Pons (tissue), 1 donor: ENCODE data around the gene SLC11A2.
"Not testable (repeated sequence)": the region's sequence is repeated elsewhere in the genome, so short reads cannot be mapped to it uniquely, and the experiment has no call there.

Source experiments
- DNase-seq: peaks from one replicate; pipeline ENCODE4 v3.0.0-alpha.2; 2016; ENCODE audit warnings: low spot score

SLC11A2 gene

DNA sequence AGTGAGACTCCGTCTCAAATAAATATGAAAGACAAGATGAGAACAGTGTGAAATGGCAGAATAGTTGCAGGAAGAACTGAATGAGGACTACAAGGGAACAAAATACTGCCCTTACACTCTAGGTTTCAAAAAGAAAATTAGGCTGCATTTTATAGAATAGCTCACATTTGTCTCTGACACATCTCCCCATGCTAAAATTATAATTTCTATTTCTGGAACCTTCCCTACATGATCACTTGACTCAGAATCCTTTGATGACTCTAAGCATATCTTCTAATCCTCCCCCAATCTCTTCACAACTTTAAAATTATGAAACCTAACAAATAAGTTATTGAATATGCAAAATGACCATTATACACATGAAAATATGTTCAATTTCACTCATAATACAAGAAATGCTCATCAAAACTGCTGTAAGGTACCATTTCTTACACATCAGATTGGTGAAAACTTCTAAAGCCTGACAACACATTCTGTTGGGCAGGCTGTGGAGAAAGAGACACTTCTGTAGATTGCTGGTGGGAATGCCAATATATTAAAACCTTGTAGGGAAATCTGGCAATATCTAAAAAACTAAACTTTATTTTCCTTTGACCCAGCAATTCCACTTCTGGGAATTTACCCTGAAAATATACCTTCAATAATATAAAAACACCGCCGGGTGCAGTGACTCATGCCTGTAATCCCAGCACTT, 78.1 kb downstream of the SLC11A2 start:
- DNase-seq = no peak

DNA sequence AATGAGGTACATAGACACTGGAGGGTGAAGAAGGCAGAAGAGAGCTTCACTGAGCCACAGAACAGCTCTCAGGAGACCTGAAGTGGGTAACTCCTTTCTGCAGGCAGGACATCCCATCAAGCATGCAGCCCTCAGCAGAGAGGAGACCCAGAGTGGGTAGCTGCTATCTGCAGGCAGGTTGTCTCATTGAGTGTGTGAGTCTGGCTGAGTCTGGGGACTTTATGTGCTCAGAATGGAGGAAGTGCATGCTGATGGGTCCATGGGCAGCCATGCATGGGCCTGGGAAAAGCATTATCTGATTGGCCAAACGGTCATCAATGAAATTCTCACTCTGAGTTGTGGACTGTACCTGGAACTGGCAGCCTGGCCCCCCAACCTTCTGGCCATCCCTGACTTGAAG, 88.5 kb downstream of the SLC11A2 start:
- DNase-seq = no peak

DNA sequence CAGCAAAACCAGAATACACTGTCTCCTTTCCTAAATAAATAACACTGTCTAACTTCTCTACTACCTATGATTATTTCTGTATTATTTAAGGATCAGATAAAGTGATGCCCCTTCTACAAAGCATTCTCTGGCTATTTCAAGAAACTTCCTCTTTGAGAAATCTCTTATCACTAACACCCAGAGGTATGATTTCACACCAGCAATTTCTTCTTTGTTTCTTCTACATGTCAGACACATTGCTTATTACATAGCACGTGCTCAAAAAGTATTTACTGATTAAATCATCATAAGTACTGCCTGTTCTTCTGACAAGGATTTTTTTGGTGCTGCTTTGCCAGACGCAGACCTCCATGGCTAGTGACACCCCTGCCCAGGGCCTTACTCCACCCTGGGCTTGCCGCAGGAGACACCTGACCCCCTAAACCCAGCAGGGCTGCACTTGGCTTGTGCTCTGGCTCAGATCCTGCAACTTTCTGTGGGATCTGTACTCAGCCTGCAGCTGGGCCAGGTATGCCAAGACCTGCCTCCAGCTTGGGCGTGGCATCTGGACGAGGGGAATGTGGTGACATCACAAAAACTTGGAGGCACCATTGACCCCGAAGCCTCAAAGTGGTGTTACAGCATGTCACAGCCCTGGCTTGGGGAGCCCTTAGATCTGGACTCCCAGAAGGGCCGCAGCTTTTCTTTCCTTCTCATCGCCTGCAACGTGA, 89.2 kb downstream of the SLC11A2 start:
- DNase-seq = no peak

GRCh38 chr12:50934981-50935807, 91.0 kb downstream of the SLC11A2 start:
- no peak for DNase-seq

- peak; percentile 67 for DNase-seq
These were observed 91.8 kb downstream of the SLC11A2 start for GRCh38 chr12:50934371-50934851.

DNA sequence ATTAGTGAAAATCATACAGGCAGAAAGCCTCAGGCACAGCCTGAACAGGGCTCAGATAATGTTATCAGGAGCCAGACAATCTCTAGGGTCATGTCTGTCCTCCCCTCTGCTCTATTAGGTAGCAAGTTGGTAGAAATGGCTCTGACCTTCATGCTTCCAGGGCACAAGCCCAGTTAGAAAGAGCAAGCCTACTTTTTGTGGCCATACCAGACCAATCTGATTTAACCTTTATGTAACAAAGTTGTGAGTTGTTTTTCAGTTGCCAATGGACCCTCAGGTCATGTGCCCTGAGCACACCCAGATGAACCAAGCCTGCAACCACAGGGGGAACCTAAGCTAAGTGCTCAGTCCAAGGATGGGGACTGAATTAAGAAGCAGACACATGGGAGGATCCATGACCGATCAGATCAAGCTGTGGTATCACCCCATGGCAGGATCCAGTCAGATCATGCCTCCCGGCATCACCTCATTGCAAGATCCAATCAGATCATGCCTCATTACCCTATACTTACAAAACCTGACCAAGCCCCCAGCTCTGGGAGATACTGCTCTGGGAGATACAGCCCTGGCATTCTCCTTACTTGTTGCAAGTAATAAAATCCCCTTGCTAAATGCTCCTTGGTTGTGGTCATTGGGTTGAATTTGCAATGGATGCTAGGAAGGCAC, 92.6 kb downstream of the SLC11A2 start:
- DNase-seq = no peak

DNA sequence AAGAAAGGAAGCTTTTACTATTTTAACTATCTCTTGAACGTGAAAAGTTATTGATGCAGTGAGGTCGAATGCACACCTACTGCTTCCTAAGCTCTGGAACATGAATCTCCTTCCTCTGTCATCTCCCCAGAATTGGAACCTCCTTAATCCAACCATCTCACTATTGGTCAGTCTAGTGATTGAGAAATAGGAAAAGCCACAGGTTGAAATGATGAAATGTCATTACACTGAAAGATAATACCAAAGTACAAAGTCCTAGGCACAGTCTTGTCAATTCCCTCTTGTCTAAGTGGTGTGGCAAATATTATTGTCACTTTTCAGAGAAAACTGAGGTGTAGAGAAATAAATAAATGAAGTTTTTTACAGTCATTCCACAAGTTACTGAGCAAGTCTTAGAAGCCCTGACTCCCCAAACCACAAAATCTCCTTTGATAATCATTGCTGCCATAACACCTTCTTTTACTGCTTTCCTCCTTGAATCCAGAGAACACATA, 93.3 kb downstream of the SLC11A2 start:
- no peak for DNase-seq

GRCh38 chr12:50930477-50930876, 95.7 kb downstream of the SLC11A2 start:
- not testable (repeated sequence) for DNase-seq

GRCh38 chr12:50929831-50930230, 96.4 kb downstream of the SLC11A2 start:
- DNase-seq = no peak
